Coronary artery (tissue), 2 donors: ENCODE results near the gene NLRP12.

Source experiments
- DNase-seq: peaks from one replicate; pipeline ENCODE4 v3.0.0-alpha.2; 2017; ENCODE audit warnings: low spot score
- H3K27ac ChIP-seq, 2 donors: fragments of 200-600 bp; sonication (generic); one replicate each; pipeline ENCODE4 v1.5.1; 2016 to 2019
- H3K4me3 ChIP-seq: fragments of 200-600 bp; sonication (generic); 2 replicates; pipeline ENCODE4 v1.5.1; 2016; ENCODE audit warnings: mild to moderate bottlenecking, moderate library complexity
- TF ChIP-seq, protein P1 (sequence below): fragments of 200-600 bp; sonication (generic); IDR thresholded peaks from one replicate; pipeline ENCODE4 v1.5.1; 2019; ENCODE audit warnings: antibody characterized with exemption

Gene NLRP12

DNA sequence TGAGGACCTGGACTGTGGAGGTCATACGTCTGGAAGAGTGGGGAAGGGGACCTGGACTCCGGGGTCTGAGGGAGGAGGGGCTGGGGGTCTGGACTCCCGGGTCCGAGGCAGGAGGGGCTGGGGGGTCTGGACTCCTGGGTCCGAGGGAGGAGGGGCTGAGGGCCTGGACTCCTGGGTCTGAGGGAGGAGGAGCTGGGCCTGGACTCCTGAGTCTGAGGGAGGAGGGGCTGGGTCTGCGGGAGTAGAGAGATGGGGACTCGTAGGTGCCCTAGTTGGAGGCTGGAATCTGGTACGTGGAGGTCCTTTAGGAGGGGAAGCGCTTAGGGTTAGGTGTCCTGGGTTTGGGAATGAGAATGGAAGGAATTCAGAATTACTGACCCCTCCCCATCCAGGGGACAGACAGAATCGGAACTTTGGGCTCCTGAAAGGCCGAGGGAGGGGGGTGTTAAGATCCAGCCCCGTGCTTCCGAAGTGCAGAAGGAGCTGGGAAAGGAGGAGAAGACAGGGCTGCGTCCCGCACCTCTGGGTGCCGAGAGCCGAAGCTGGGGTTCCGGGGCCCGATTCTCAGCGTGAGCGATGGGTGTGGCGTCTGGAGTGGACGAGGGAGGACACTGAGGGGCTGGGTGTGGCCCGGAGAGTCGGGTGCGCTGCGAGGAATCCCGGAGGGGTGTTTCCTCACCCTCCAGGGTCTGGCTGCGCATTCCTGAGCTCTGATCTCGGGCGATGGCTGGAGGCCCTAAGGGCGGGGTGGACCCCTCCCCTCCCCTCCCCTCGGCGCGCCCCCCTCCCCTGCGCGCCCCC lies 44.2 kb upstream of the NLRP12 start:
- TF ChIP-seq, protein P1, sequence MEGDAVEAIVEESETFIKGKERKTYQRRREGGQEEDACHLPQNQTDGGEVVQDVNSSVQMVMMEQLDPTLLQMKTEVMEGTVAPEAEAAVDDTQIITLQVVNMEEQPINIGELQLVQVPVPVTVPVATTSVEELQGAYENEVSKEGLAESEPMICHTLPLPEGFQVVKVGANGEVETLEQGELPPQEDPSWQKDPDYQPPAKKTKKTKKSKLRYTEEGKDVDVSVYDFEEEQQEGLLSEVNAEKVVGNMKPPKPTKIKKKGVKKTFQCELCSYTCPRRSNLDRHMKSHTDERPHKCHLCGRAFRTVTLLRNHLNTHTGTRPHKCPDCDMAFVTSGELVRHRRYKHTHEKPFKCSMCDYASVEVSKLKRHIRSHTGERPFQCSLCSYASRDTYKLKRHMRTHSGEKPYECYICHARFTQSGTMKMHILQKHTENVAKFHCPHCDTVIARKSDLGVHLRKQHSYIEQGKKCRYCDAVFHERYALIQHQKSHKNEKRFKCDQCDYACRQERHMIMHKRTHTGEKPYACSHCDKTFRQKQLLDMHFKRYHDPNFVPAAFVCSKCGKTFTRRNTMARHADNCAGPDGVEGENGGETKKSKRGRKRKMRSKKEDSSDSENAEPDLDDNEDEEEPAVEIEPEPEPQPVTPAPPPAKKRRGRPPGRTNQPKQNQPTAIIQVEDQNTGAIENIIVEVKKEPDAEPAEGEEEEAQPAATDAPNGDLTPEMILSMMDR: no peak
- Histone ChIP-seq H3K27ac (peak overlapping the region; percentile 98 to 99), H3K4me3 (peak overlapping the region; percentile 96)
- DNase-seq: peak; percentile 89

DNA sequence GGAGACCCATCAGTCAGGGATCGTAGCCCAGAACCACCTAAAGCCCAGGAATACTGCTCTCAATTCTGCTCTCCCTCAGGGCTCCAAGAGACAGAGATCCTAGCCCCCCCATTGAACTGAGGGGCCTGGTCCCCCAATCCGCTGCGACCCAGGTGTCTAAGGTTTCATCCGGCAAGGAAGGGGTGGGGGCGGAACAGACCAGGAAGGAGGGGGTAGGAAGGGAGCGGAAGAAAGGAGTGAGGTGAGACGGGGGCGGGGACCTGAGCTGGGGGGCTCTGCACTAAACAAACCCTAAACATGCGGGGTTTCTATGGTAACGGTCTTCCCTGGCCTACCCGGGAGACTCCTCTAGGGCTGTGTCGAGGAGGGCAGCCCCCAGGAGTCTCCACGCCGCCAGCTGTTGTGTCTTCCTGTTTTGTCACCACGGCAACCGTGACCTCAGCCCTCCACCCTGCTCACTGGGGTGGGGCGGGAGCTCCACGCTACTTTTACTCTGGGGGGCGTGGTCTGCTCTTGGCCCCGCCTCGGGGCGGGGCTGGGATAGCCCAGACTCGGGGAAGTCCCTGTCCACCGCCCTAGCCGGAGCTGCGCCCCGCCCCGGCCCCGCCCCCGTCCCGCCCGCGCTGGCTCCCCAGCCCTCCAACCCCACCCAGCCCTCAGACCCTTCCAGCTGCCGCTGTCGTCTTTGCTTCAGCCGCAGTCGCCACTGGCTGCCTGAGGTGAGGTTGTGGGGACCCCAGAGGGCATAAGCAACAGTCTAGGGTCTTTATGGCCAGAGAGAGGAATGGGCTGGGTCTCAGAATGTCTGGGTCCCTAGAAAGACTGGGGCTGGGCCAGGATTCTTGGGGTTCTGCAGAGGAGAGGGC lies 43.3 kb upstream of the NLRP12 start, which contains the start of gene MYADM:
MYADM (plus strand) TSS at position 659 of the 866 bp plus-strand sequence. CDS start 5,647 bp downstream, outside the sequence.
- TF ChIP-seq, protein P1: no peak
- peak; percentile 100 for DNase-seq

DNA sequence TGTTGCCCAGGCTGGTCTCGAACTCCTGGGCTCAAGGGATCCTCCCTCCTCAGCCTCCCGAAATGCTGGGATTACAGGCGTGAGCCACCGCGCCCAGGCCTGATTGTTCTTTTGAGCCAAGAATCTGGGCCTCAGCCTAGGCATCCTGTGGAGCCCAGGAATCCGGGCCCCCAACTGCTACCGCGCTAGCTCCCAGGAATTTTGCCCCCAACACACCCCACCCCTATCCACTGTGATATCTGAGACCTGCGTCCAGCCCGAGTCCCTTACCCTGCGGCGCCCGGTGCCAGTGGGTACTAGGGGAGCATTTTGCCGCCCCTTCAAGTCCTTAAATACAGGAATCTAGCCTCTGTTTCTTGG lies 42.7 kb upstream of the NLRP12 start:
- H3K4me3 ChIP-seq: peak overlapping the region; percentile 96
- H3K27ac ChIP-seq: peak overlapping the region; percentile 82 to 98
- TF ChIP-seq, protein P1: no peak
- peak; percentile 85 for DNase-seq

More for the DNA sequence above, 43.3 kb upstream of the NLRP12 start, which contains the start of gene MYADM:
- Histone ChIP-seq H3K27ac (peak within 1 kb of the TSS; percentile 98 to 99), H3K4me3 (peak within 1 kb of the TSS; percentile 96)

DNA sequence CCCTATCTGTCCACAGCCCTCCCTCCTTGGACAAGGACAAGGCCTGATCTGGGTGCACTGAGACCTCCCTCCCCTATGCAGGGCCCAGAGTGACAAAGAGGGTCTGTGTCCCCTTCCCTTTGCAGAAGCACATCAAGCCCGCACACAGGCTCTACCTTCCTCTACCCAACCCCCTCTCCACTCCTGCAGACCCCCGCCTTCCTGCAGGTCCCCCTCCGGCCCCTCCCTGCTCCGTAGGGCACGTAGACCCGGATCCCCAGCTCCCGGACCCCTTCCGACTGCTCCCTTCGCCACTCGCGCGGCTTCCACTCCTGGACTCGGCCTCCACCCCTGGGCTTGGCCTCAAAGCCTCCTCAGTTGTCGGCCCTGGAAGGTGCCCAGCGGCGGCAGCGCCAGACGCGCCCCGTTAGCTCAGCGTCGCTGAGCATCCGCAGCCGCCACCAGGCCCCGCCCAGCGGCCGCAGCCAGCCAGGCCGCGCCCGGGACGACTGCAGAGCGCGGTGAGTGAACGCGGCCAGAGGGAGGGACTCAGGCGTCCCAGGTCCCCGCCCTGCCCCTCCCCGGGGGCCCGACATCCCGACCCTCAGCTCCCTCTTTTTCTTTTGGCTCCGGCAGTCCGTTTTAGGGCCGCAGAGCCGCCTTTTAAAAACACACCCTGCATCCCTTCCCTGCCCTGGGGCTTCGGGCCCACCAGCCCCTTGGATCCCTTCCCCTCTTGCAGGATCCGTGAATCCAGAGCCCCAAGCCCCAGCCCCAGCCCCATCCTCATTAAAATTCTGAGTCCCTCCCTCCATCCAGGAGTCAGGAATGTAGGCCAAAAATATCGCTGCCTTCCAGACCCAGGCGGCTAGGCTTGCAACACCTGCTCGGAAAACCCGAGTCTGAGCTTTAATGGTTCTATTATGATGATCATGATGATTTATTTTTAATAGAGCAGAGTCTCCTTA lies 42.1 kb upstream of the NLRP12 start:
- TF ChIP-seq, protein P1: no peak
- Histone ChIP-seq H3K4me3 (peak overlapping the region; percentile 96), H3K27ac (peak overlapping the region; percentile 82 to 98)
- peak; percentile 90 for DNase-seq

DNA sequence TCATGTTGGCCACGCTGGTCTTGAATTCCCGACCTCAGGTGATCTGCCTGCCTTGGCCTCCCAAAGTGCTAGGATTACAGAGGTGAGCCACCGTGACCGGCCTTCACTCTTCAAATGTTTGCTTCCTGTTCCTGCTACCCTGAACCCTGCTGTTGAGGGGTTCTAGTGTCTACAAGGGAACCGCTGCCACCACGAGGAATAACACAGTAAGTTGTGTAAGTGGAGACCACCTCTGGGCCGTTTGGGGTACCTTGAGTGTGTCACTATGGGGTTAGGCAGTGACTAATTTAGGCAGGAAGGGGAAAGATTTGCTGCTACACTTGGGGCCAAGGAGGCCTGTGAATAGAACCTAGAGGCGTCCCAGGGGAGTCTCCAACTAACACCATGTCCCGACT lies 41.4 kb upstream of the NLRP12 start:
- TF ChIP-seq, protein P1: no peak
- Histone ChIP-seq H3K27ac (peak overlapping the region; percentile 82 to 98), H3K4me3 (peak overlapping the region; percentile 96)
- no peak for DNase-seq

DNA sequence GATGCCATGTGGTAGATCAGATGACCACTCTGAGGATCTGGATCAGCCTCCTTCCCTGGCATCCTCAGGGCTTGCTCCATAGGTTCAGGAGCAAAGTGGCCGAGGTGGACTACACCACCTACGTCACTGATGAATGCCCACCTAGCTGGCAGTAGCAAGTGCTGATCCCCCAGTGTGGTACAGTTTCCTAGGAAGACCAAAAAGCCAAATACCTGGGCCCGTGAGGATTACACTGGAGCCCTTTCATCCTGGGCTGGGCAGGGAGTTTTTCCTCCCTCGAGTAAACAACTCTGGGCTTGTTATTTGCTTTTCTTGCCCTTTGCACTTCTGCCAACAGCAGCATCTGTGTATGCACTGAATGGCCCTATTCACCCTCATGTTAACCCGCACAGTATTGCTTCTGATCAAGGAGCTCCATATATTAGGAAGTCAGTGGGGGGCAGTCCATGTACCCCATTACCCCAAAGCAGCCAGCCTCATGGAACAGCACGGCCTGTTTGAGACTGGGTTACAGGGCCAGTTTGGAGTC lies 40.3 kb upstream of the NLRP12 start:
- TF ChIP-seq, protein P1: no peak
- Histone ChIP-seq H3K4me3 (no peak overlapping the region), H3K27ac (no peak overlapping the region)
- no peak for DNase-seq
